ENCODE data around the gene CUL9.

The CUL9 gene

DNA sequence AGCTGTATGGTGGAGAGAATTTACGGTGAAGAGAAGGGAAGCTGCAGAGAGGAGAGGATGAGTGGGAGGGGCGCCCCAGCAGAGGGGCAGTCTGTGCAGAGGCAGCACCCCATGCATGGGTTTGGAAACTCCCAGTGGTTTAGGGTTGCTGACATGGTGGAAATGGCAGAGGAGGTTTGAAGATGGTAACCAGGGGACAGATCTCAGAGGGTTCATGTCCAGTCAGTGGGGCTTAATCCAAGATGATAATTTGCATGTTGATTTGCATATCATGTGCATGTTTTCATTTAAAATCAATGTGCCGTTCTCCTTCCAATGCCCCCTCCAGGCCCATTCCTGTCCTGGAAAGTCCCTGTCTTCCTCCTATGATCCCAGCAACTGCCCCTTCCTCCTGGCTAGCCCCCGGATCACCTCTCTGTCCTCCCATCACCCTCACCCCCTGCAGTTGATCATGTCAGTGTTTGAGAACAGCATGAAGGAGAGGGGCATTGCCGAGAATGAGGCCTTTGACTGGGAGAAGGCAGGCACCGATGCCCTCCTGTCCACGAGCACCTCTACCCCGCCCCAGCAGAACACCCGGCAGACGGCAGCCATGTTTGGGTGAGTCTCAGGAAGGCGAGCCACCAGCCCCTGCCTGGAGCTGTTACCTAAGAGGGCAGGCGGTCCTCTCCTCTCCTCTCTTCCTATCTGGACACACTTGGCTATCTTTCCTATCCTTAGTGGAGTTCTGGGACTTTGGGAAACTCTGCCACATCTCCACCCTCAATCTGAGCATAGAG is 75.6 kb downstream of the CUL9 start:
- no peak for DNase-seq

DNA sequence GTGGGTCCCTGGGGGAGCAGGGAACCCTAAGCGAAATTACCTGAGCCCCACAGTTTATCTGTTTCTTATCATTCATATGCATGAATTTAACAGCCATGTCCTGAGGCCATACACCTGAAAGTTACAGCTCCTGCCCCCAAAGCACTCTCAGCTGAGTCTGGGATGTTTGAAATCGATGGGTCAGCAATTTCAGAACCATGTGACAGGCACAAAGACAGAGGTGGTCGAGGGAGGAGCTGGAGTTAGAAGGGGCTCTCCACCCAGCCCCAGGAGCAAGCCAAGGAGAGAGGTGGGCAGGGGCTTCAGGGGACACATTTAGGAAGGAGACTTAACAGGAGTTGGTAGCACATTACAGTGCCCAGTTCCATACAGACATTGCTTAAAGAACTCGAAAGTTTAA is 76.2 kb downstream of the CUL9 start:
- DNase-seq: no peak

DNA sequence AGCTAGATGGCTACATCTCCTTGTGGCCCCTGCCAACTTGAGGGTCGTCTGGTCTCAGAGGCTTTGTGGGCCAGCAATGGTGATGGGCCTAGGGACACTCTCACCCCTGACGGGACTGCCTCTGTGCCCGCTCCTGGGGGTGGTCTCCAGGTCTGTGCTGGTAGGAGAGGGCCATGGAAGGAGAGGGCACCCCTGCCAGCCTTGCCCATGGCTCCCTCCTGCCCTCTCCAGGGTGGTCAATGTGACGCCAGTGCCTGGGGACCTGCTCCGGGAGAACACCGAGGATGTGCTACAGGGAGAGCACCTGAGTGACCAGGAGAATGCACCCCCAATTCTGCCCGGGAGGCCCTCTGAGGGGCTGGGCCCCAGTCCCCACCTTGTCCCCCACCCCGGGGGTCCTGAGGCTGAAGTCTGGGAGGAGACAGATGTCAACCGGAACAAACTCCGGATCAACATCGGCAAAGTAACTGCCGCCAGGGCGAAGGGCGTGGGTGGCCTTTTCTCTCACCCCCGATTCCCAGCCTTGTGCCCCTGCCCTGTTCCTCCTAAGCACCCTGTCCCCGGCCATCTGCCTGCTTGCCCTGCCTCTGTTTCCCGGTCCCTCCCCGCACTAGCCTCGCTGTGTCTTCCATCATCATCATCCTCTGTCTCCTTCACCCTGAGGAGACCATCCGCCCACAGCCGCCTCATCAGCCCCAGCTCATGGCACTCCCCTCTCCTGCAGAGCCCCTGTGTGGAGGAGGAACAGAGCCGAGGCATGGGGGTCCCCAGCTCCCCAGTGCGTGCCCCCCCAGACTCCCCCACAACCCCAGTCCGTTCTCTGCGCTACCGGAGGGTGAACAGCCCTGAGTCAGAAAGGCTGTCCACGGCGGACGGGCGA is 77.1 kb downstream of the CUL9 start:
- no peak for DNase-seq

DNA sequence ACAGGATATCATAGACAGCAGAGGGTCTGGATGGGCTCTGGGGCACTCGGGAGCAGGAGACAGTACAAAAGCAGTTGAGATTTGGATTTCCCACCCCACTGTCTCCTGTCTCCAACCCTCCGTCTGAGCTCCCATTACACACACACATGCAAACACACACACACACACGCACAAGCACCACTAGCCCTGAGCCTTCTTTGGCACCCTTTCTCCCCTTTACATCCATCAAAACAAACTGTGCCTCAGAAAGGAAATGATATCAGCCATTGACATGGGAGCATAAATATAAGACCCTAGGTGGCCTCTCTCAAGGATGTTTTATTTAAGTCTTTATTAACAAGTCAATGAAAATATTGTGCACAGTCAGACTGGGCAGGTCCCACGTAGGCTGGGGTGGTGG is 78.8 kb downstream of the CUL9 start:
- DNase-seq: no peak

DNA sequence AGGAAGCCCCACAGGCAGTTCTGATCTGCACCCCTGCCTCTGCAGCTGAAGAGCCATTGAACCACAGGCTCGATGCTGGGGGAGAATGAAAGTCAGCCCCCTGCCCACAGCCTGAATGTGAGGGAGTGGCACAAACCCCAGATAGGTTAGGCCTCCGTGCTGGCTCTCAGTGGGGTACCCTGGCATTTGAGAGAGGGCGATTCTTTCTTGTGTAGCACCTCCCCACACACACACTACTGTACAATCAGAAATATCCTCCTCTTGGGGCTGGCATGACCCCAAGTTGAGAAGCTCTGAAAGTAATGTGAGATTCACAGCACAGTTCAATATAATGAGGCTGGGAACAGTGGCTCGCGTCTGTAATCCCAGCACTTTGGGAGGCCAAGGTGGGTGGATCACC is 79.2 kb downstream of the CUL9 start:
- DNase-seq: no peak

DNA sequence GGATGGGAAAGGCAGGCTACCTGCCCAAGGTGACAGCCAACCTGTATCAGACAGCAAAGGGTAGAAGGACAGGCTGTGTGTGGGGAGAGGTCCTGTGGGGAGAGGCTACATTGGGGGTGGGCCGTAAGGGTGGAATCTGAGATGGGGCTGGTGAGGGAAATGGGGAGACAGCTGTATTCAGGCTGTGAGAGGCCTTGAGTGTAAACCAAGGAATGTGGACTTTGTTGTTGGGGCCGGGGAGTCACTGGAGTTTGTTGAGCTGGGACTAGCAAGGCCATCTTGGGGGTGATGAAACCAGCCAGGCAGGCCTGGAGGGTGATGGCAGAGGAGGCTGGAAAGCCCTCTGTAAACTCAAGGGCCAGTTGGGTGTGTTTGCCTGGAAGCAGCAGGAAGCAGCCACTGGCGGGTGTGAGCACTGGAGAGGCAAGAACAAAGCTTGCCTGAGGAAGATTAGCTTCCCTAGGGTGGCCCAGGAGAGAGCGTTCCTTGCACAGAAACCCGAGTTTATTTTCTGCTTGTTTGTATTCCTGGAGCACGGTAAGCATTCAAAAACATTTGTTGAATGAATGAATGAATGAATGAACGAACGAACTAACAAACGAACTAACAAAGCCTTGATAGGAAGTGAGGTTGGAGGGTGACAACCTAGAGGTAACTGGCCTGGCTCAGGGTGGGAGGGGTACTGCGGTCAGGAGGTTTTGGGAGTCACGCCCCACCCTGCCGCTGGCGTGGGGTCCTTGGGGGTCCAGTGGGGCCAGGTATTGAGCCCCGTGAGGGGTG is 80.2 kb downstream of the CUL9 start:
- no peak for DNase-seq

DNA sequence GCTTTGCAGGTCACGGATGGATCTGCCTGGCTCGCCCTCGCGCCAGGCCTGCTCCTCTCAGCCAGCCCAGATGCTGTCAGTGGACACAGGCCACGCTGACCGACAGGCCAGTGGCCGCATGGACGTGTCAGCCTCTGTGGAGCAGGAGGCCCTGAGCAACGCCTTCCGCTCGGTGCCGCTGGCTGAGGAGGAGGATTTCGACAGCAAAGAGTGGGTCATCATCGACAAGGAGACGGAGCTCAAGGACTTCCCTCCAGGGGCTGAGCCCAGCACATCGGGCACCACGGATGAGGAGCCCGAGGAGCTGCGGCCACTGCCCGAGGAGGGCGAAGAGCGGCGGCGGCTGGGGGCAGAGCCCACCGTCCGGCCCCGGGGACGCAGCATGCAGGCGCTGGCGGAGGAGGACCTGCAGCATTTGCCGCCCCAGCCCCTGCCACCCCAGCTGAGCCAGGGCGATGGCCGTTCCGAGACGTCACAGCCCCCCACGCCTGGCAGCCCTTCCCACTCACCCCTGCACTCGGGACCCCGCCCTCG is 80.9 kb downstream of the CUL9 start:
- DNase-seq: no peak

DNA sequence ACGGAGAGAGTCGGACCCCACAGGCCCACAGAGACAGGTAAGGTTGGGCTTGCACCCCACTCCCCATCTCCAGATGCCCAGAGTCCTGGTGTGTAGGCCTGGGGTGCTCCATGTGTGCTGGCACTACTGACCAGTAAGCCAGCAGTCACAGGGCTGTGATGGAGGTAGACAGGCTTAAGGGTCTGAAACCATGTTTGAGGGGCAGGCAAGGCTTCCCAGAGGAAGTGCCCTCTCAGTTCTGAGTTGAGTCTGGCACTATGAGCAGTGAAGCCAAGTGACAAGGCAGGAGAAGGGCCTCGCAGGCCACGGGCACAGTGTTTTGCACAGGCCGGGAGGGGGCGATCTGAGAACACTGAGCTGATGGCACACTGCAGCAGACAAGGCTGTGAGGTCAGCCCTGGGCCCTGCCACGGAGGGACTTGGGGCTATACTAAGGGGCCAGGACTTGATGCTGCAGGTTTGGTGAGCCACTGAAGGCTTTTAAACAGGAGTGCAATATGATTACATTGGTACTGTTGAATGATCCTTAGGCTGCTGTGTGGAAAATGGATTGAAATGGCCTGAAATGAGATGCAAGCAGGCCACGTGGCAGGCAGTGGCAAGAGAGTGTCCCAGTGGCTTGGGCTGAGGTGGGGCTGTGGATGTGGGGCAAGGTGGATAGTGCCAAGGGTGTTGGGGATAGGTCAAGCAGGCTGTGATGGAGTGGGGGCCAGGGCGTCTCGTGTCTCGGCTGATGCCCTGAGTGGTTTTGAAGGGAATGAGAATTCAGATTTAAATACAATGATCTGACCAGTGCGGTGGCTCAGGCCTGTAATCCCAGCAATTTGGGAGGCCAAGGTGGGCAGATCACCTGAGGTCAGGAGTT is 81.5 kb downstream of the CUL9 start:
- peak; percentile 45 to 67 (median 58) for DNase-seq

DNA sequence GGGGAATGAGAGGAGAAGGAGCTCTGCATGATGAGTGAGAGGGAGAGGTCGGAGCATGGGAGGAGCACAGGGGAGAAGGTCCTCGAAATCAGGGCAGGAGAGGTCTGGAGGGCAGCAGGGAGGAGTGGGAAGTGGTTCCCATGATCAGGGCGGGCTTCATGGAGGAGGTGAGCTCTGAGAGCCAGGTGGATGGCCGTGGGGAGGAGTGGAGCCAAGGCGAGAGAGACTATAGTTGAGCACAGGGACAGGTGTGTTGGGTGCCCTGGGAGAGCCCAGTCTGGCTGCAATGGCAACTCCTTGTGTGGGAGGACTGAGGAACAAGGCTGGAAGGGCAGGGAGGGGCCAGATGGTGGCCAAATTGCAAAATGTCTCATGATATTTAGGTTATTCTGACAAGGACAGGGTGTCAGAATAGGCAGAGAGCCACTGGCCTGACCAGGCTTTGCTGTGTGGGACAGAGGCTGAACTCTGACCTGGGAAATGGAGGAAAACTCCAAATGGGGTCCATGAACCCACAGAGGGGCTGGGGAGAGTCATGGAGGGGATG is 82.7 kb downstream of the CUL9 start:
- no peak for DNase-seq

DNA sequence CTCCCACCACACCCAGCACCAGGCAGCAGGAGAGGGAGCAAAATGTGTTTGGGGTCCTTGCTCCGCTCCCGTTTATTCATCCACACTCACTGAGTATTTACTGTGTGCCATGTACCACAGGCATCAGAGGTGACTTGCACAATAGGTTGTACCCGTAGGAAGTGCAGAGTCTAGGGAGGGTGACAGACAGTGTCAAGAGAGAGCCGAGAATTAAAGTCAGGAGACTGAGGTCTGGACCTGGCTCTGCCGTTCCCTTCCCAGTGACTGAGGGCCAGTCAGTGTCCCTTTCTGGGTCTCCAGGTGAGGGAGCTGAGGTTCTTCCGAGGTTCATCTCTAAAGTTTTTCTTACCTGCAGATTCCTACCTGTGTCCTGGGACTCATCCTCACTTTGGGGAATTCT is 83.6 kb downstream of the CUL9 start:
- DNase-seq: no peak

DNA sequence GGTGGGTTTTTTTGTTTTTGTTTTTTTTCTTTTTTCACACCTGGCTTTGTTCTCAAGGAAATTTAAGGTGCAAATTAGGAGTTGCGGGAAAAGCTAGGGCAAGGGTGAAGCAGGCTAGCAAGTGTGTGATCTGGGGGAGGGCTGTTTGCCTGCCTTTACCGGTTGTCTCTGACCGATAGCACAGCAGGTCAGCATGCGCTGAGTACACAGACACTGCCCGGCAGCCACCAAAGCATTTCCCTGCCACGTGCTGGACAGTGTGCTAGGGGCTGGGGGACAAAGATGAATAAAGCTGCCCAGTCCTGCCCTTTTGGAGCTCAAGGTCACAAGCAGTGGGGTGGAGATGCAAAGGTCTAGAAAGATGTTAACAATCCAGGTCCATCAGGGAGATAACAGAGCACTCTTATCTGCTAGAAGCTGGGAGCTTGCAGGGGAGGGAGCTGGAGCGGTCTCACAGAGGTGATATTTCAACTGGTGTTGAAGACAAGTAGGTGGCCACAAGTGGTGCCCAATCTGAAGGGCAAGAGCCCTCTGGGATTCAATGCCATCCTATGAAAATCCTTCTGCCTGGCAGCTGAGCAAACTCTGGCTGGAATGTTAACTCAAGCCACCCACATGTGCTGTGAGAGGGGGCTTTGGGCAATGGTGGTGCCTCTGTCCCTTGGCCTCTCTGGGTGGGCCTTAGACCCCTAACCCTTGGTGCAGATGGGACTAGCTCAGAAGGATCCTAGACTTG is 85.8 kb downstream of the CUL9 start:
- no peak for DNase-seq

DNA sequence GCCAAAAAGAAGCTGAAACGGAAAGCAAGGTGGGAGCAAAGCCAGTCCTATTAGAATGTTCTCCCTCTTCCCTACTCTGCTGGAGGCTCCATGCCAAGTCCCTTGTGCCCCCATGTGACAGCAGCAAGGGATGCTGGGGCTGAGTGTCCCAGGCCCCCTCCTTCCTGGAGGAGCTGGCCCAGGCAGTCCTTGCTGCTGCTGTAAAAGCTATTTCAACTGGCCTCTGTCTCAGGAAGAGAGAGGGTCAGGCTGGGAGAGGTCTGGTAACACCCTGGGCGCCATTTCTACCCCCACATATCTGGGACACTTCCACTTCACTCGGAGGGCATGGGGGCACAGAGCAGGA is 86.3 kb downstream of the CUL9 start:
- no peak for DNase-seq

DNA sequence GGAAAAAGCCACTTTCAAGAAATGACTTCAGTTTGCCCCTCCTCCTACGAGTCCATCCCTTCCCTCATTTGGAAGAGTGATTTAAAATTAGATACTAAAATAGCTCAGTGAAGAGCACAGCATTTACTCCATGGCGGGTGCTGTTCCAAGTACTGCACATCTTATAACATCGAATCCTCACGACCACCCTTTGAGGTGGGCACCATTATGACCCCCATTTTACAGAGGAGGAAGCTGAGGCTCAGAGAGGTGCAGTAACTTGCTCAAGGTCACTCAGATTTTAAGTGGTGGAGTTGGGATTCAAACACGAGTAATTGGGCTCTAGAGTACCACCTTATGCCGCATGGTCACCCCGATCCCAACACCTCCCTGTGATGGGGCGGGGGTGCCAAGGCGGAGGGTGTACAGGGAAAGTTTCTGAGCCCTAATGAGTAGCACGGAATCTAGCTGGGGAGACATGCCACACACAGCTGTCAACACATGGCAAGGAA is 86.8 kb downstream of the CUL9 start:
- no peak for DNase-seq

DNA sequence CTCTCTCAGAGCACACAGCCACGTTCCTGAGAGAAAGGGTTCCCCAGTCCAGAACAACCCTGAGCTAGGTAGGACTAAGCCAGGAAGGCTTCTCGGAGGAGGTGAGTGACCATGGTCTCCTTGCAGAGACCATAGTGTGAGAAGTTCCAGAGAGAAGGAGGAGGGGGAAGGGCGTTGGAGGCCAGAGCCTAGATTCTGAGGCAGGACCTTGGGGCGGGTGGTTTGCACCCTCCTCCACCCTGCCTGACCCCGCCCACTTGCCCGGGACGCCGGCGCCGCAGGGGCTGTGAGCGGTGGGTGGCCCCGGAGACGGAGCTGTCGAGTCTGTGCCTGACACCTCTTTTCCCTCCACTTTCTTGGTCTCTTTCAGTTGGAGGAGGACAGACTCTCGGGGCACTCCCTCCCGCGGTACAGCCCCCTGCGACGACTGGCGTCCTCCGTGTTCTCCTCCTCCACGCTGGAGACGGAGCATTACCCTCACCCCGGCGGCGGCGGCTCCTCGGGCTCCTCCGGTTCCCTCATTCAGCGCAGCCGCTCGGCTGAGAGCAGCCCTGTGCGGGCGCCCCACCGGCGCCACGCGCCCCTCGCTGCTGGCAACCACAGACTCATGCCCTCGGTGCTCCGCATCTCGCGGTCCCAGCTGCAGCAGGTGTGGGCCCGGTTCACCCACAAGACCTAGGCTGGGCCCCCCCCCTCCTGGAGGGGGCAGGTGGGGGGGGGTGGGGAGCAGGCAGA is 87.4 kb downstream of the CUL9 start:
- peak in 5 of 6 experiments; percentile 9 to 57 (median 36) for DNase-seq

DNA sequence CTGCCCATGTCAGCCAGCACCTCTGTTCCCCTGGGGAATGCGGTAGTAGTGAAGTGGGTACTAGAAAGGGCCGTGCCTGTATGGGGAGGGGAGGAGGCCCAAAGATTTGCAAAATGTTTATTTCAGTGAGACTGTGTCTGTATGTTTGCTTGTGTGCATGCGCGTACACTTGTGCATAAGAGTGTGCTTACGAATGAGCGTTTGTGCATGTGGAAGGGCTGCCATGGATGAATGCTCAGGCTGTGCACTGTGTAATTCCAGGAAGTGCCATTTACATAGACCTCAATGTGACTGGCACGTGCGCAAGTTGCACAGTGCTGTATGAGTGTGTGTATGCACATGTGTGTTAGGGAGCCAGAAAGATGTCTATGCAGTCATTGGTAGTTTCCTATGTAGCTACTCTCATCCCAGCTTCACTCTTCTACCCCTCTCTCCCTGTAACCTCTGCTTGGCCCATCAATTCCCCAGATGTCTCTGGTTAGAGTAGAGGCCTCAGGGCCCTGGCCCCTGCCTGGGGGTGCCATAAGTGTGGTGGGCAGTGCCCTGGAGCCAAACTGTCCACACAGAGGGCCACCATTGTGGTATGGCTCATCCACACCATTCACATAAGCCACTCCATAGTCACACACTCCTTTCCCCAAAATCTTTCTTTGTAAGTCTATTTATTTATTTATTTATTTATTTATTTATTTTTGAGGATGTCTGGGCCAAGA is 89.3 kb downstream of the CUL9 start:
- DNase-seq: no peak

DNA sequence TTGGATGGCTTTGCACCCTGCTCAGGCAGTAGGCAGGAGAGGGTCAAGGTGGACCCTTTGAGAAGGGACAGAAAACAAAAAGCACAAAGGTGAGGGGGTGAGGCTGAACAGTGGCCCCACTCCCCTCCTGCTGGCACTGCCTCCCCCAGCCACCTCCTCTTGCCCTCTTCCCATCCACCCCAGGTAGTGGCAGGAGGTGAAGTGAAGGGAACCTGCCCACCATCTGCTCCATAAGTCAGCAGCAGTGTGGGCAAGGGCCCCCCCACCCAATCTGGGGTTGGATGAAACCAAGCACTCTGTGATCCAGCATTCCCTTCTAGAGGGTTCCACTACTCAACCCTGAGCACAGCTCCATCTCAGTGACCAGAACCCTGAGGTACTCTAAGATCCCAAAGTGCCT is 89.9 kb downstream of the CUL9 start:
- no peak for DNase-seq

DNA sequence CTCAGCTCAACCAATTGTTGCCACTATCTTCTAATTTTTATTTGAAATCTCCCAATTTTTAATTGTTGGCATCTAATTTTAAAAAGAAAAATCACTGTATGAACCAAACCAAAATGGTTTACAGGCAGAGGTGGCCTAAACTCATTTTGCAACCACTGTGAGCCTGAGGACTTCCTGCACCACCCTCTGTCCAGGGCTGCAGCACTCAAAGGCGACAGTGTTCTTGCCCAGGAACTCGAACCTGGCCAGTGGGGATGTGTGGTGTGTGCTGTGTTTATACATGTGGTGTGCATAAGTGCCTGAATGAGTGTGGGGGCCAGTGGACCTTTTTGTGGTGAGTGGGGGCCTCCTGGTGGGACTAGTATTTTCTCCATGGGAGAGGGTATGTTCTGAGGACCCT is 91.7 kb downstream of the CUL9 start:
- DNase-seq: no peak
